Left renal cortex interstitium (tissue), 4 donors: ENCODE measurements around the gene LHFPL6. TPM values are rescaled to one million over a fixed set of nuclear protein-coding genes. Genes with fewer than 3 reads are reported as not detected.

Experiments
- DNase-seq, 4 donors: peaks; one replicate each; pipeline ENCODE4 v3.0.0-alpha.2; 2013; ENCODE audit warnings: low read depth in 4 of 4, low spot score in 2 of 4, missing footprints in 1 of 4
- polyA plus RNA-seq, 4 donors: library from polyadenylated mRNA; unstranded; fragments of 120-200 nt; gene quantifications; one replicate each; pipeline ENCODE4 v1.2.1, GENCODE V29; 2013; ENCODE audit not compliant: insufficient read length in 4 of 4

LHFPL6 gene
- polyA plus RNA-seq, 4 donors = 30.9 to 43.5 (median 38.1) TPM

GRCh38 chr13:39522329-39522728 is 80.7 kb downstream of the LHFPL6 start:
- DNase-seq = no peak

- no peak for DNase-seq
These were observed 81.3 kb downstream of the LHFPL6 start for GRCh38 chr13:39521701-39522100.

- DNase-seq = no peak
These were observed 86.9 kb downstream of the LHFPL6 start for GRCh38 chr13:39516096-39516495.

- DNase-seq = no peak
These were observed 87.7 kb downstream of the LHFPL6 start for GRCh38 chr13:39515224-39515714.

- no peak for DNase-seq
These were observed 90.3 kb downstream of the LHFPL6 start for GRCh38 chr13:39512687-39513086.

GRCh38 chr13:39510316-39510695 is 92.7 kb downstream of the LHFPL6 start:
- DNase-seq = no peak

- DNase-seq = no peak
These were observed 93.2 kb downstream of the LHFPL6 start for GRCh38 chr13:39509616-39510315.

GRCh38 chr13:39506559-39507390 is 96.2 kb downstream of the LHFPL6 start:
- DNase-seq = no peak

- DNase-seq = no peak
These were observed 97.8 kb downstream of the LHFPL6 start for GRCh38 chr13:39505151-39505550.

GRCh38 chr13:39503048-39503447 is 99.9 kb downstream of the LHFPL6 start:
- DNase-seq = no peak

GRCh38 chr13:39501702-39502324 is 101.2 kb downstream of the LHFPL6 start:
- DNase-seq = no peak

GRCh38 chr13:39499604-39500003 is 103.4 kb downstream of the LHFPL6 start:
- no peak for DNase-seq

GRCh38 chr13:39498471-39499114 is 104.4 kb downstream of the LHFPL6 start:
- DNase-seq = no peak

- no peak for DNase-seq
These were observed 106.5 kb downstream of the LHFPL6 start for GRCh38 chr13:39496506-39496905.

GRCh38 chr13:39494633-39495032 is 108.4 kb downstream of the LHFPL6 start:
- no peak for DNase-seq

GRCh38 chr13:39494006-39494405 is 109.0 kb downstream of the LHFPL6 start:
- no peak for DNase-seq

GRCh38 chr13:39490136-39490535 is 112.9 kb downstream of the LHFPL6 start:
- DNase-seq = no peak

GRCh38 chr13:39486758-39487157 is 116.2 kb downstream of the LHFPL6 start:
- DNase-seq = no peak

GRCh38 chr13:39485314-39485700 is 117.7 kb downstream of the LHFPL6 start:
- DNase-seq = no peak

- DNase-seq = no peak
These were observed 118.3 kb downstream of the LHFPL6 start for GRCh38 chr13:39484506-39485313.
